Stimulated activated CD8-positive, alpha-beta memory T cell treated with anti-CD3 and anti-CD28 coated beads, Interleukin-7, amount 100 ng/mL, for 4 hours (primary cell): ENCODE results near the gene DCLK1.

Experiments
- DNase-seq, 2 donors: peaks; one replicate each; pipeline ENCODE4 v3.0.0-alpha.2; 2020; ENCODE audit warnings: low read depth in 2 of 2

DCLK1 gene

GRCh38 chr13:35903075-35903474 is 228.1 kb downstream of the DCLK1 start:
- DNase-seq, result no peak

- DNase-seq, result no peak
Measured at GRCh38 chr13:35898041-35898440, 233.1 kb downstream of the DCLK1 start.

- no peak for DNase-seq
Measured at GRCh38 chr13:35894636-35895035, 236.5 kb downstream of the DCLK1 start.

GRCh38 chr13:35892837-35893814 is 238.1 kb downstream of the DCLK1 start:
- DNase-seq, result no peak

- no peak for DNase-seq
Measured at GRCh38 chr13:35891507-35892441, 239.4 kb downstream of the DCLK1 start.

GRCh38 chr13:35889560-35889959 is 241.6 kb downstream of the DCLK1 start:
- DNase-seq, result no peak

- no peak for DNase-seq
Measured at GRCh38 chr13:35888981-35889380, 242.2 kb downstream of the DCLK1 start.

- DNase-seq, result no peak
Measured at GRCh38 chr13:35888457-35888883, 242.7 kb downstream of the DCLK1 start.

GRCh38 chr13:35887115-35887666 is 244.0 kb downstream of the DCLK1 start:
- no peak for DNase-seq

GRCh38 chr13:35886332-35887114 is 244.7 kb downstream of the DCLK1 start:
- no peak for DNase-seq

- no peak for DNase-seq
Measured at GRCh38 chr13:35884211-35884760, 246.9 kb downstream of the DCLK1 start.

GRCh38 chr13:35882722-35883497 is 248.3 kb downstream of the DCLK1 start:
- DNase-seq, result no peak

GRCh38 chr13:35881360-35881759 is 249.8 kb downstream of the DCLK1 start:
- DNase-seq, result no peak

GRCh38 chr13:35879111-35879510 is 252.1 kb downstream of the DCLK1 start:
- no peak for DNase-seq

- DNase-seq, result no peak
Measured at GRCh38 chr13:35876601-35877000, 254.6 kb downstream of the DCLK1 start.

- DNase-seq, result no peak
Measured at GRCh38 chr13:35874704-35875103, 256.5 kb downstream of the DCLK1 start.

- no peak for DNase-seq
Measured at GRCh38 chr13:35872369-35872768, 258.8 kb downstream of the DCLK1 start.

- DNase-seq, result no peak
Measured at GRCh38 chr13:35871561-35871960, 259.6 kb downstream of the DCLK1 start.

GRCh38 chr13:35866801-35867200 is 264.4 kb downstream of the DCLK1 start:
- DNase-seq, result no peak
